HG03025 (cell line): ENCODE measurements around the gene PCNA.

Source experiments
- ATAC-seq: cut with Tn5 transposase; IDR thresholded peaks from one replicate; pipeline ENCODE4 v1.9.1; 2021; ENCODE audit warnings: mild to moderate bottlenecking, moderate library complexity; ENCODE audit not compliant: unreplicated experiment, low FRiP score

PCNA gene

GRCh38 chr20:5070570-5070969, 49.2 kb downstream of the PCNA start:
- no peak for ATAC-seq

GRCh38 chr20:5070081-5070480, 49.7 kb downstream of the PCNA start:
- ATAC-seq, result no peak

GRCh38 chr20:5069141-5069806, 50.5 kb downstream of the PCNA start:
- no peak for ATAC-seq

DNA sequence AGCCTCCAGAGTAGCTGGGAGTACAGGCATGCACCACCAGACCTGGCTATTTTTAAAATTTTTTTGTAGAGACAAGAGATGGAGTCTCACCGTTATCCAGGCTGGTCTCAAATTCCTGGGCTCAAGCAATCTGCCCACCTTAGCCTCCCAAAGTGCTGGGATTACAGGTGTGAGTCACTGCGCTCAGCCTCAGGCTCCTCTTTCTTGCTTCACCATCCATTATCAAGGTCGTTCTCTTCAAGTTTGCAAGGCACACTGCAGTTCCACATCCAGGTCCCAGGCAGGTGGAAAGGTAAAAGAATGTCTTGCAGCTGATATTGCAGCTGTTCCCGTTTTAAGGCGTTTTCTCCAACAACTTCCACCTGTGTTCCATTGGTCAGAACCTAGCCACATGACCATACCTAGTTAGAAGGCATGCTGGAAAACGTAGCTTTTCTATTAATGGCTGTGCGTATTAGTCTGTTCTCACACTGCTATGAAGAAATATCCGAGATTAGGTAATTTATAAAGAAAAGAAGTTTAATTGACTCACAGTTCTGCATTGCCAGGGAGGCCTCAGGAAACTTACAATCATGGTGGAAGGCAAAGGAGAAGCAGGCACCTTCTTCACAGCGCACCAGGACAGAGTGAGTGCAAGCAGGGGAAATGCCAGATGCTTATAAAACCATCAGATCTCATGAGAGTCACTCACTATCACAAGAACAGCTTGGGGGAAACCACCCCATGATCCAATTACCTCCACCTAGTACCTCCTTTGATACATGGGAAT, 51.7 kb downstream of the PCNA start:
- no peak for ATAC-seq

- ATAC-seq, result no peak
Measured at GRCh38 chr20:5065879-5066383, 53.8 kb downstream of the PCNA start.

GRCh38 chr20:5065166-5065878, 54.4 kb downstream of the PCNA start:
- ATAC-seq, result no peak
